ENCODE measurements around the gene SH3BGR. TPM values are rescaled to one million over a fixed set of nuclear protein-coding genes. Genes with fewer than 3 reads are reported as not detected.
A peak's percentile ranks its signal among the peaks of the same experiment; 100 is the strongest.

The SH3BGR gene
- polyA plus RNA-seq, 1 donor (not counting 4 experiments of a cell fraction or from before 2014, with no cell fraction given), result 1.4 TPM

DNA sequence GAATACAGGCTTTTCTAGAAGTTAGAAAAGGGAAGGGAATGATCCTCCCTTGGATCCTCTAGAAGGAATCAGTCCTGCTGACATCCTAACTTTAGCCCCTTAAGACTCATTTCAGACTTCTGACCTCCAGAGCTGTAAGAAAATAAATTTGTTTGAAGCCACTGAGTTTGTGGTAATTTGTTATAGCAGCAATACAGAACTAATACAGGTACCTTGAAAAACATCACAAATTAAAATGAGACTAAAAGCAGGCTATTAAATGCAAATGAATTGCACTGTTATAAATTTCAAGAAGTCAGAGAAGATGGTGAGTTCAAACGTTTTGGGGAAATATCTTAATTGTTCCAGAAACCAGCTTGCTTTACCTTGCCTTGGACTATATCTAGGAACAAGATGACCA is 12.5 kb upstream of the SH3BGR start:
- Histone ChIP-seq H3K79me2 (ENCODE audit: control insufficient read depth, insufficient read depth, low read length) (no peaks in the 10 kb centered on the region), H3K9ac (ENCODE audit: control insufficient read depth, extremely low read depth, insufficient read depth, low read length) (no peak overlapping the region), H3K4me2 (ENCODE audit: control insufficient read depth, extremely low read depth, insufficient read depth, low read depth, low read length) (no peak overlapping the region), H3K9me3 (ENCODE audit: control insufficient read depth, low read depth, low read length) (no peaks in the 10 kb centered on the region), H2AFZ (ENCODE audit: control insufficient read depth, low read length) (no peak overlapping the region), H4K20me1 (ENCODE audit: control insufficient read depth, extremely low read depth, insufficient read depth, low read length) (no peaks in the 10 kb centered on the region), H3K36me3 (ENCODE audit: control insufficient read depth in 2 of 2, extremely low read depth in 1 of 2, insufficient read depth in 2 of 2, low read length in 2 of 2) (no peaks in the 10 kb centered on the region), H3K4me3 (ENCODE audit: control insufficient read depth in 2 of 3, extremely low read depth in 1 of 3, insufficient read depth in 2 of 3, low read depth in 1 of 3, low read length in 3 of 3) (no peak overlapping the region), H3K27me3 (ENCODE audit: control insufficient read depth, extremely low read depth, insufficient read depth, low read length) (no peaks in the 10 kb centered on the region), H3K4me1 (ENCODE audit: control insufficient read depth, extremely low read depth, insufficient read depth, low read length) (no peaks in the 10 kb centered on the region), H3K9me1 (ENCODE audit: control insufficient read depth, extremely low read depth, insufficient read depth, low read length) (no peaks in the 10 kb centered on the region), H3K27ac (ENCODE audit: control insufficient read depth, insufficient read depth, low read length) (no peak overlapping the region)
- dilution Hi-C loops (cut with MboI; ENCODE audit: extremely low pct_ligation_motif_present, low sequenced_read_pairs), result no loop called here
- FAIRE-seq (no peak), DNase-seq (ENCODE audit: low read depth, low spot score) (no peak)
- TF ChIP-seq EZH2 (IDR thresholded peaks at IDR 0.05; ENCODE audit: low read length), result no peak
- TF ChIP-seq, protein P1, sequence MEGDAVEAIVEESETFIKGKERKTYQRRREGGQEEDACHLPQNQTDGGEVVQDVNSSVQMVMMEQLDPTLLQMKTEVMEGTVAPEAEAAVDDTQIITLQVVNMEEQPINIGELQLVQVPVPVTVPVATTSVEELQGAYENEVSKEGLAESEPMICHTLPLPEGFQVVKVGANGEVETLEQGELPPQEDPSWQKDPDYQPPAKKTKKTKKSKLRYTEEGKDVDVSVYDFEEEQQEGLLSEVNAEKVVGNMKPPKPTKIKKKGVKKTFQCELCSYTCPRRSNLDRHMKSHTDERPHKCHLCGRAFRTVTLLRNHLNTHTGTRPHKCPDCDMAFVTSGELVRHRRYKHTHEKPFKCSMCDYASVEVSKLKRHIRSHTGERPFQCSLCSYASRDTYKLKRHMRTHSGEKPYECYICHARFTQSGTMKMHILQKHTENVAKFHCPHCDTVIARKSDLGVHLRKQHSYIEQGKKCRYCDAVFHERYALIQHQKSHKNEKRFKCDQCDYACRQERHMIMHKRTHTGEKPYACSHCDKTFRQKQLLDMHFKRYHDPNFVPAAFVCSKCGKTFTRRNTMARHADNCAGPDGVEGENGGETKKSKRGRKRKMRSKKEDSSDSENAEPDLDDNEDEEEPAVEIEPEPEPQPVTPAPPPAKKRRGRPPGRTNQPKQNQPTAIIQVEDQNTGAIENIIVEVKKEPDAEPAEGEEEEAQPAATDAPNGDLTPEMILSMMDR (optimal IDR thresholded peaks at IDR 0.05 in 1 of 3, IDR thresholded peaks at IDR 0.05 in 1 of 3, conservative IDR thresholded peaks at IDR 0.05 in 1 of 3; ENCODE audit: extremely low read depth in 1 of 3, insufficient read depth in 2 of 3, low read length in 3 of 3), result no peak

DNA sequence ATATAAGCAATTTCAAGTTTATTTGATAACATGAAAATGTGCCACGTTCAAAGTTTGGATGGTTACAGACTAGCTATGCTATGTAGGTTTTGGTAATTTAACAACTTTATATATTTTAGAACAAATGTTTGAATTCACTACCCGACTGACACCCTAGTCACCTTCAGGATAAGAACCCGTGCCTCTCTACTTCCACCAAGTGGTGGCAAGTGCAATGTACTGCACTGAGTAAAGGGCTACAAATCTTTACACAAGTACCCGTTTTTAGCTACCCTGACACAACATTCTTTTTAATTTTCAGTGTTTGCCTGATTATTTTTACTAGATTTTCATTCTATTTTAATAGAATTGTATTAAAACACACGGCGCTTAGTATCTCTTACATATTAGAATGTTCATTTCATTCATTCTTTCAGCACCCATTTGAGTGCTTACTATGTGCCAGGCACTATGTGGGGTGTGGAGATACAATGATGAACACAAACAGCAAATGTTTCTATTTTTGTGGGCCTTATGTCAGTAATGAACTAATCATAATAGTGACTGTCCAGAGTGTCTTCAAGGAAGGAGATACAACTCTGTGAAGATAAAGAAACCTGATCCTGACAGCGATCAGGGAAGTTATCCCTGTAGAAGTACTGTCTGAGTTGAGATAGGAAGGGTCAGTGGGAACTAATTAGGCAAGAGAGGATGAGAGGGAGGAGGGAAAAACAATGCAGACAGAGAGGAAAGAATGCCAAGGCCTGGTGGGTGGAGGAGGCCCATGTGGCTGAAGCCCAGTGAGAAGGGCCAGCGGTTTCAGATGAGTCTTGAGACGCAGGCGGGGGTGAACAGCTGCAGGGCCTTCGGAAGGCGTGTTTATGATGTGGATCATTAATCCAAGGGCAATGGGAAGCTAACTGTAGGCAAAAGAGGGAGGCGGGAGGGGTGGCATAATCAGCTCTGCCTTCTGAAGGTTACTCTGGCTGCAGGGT is 10.0 kb upstream of the SH3BGR start:
- H3K9ac ChIP-seq (ENCODE audit: control insufficient read depth, extremely low read depth, insufficient read depth, low read length), result no peak overlapping the region
- no peaks in the 10 kb centered on the region for H3K9me3 ChIP-seq (ENCODE audit: control insufficient read depth, low read depth, low read length)
- dilution Hi-C loops (cut with MboI; ENCODE audit: extremely low pct_ligation_motif_present, low sequenced_read_pairs), result no loop called here
- no peaks in the 10 kb centered on the region for H3K27me3 ChIP-seq (ENCODE audit: control insufficient read depth, extremely low read depth, insufficient read depth, low read length)
- H3K4me3 ChIP-seq (ENCODE audit: control insufficient read depth in 2 of 3, extremely low read depth in 1 of 3, insufficient read depth in 2 of 3, low read depth in 1 of 3, low read length in 3 of 3), result no peak overlapping the region
- DNase-seq (ENCODE audit: low read depth, low spot score), result peak; percentile 11
- TF ChIP-seq, protein P1 (optimal IDR thresholded peaks at IDR 0.05 in 1 of 3, IDR thresholded peaks at IDR 0.05 in 1 of 3, conservative IDR thresholded peaks at IDR 0.05 in 1 of 3; ENCODE audit: extremely low read depth in 1 of 3, insufficient read depth in 2 of 3, low read length in 3 of 3), result peak; percentile 69 to 77 (median 71)
- no peak for TF ChIP-seq EZH2 (IDR thresholded peaks at IDR 0.05; ENCODE audit: low read length)
- FAIRE-seq, result no peak
- no peaks in the 10 kb centered on the region for H3K9me1 ChIP-seq (ENCODE audit: control insufficient read depth, extremely low read depth, insufficient read depth, low read length)
- H3K36me3 ChIP-seq (ENCODE audit: control insufficient read depth in 2 of 2, extremely low read depth in 1 of 2, insufficient read depth in 2 of 2, low read length in 2 of 2), result no peaks in the 10 kb centered on the region
- H4K20me1 ChIP-seq (ENCODE audit: control insufficient read depth, extremely low read depth, insufficient read depth, low read length), result no peaks in the 10 kb centered on the region
- no peak overlapping the region for H3K27ac ChIP-seq (ENCODE audit: control insufficient read depth, insufficient read depth, low read length)
- H3K4me2 ChIP-seq (ENCODE audit: control insufficient read depth, extremely low read depth, insufficient read depth, low read depth, low read length), result no peak overlapping the region
- H2AFZ ChIP-seq (ENCODE audit: control insufficient read depth, low read length), result no peak overlapping the region
- H3K79me2 ChIP-seq (ENCODE audit: control insufficient read depth, insufficient read depth, low read length), result no peaks in the 10 kb centered on the region
- peaks cover 12% of the 10 kb centered on the region for H3K4me1 ChIP-seq (ENCODE audit: control insufficient read depth, extremely low read depth, insufficient read depth, low read length)
